Ishikawa (cell line): Measurements from ENCODE around the gene CFAP77.

ENCODE experiments used
- CEBPB ChIP-seq: IDR thresholded peaks from 2 replicates; pipeline ENCODE4 v1.6.1; 2012
- CREB1 ChIP-seq: IDR thresholded peaks from 2 replicates; pipeline ENCODE4 v1.6.1; 2012; ENCODE audit warnings: low read depth
- EGR1 ChIP-seq: IDR thresholded peaks from 2 replicates; pipeline ENCODE4 v1.6.1; 2012
- EP300 ChIP-seq: IDR thresholded peaks from 2 replicates; pipeline ENCODE4 v1.6.1; 2012; ENCODE audit warnings: borderline replicate concordance
- FOXM1 ChIP-seq: IDR thresholded peaks from 2 replicates; pipeline ENCODE4 v1.6.1; 2012; ENCODE audit warnings: low read depth, borderline replicate concordance
- MAX ChIP-seq: IDR thresholded peaks from 2 replicates; pipeline ENCODE4 v1.6.1; 2012
- NFIC ChIP-seq: IDR thresholded peaks from 2 replicates; pipeline ENCODE4 v1.6.1; 2012
- RAD21 ChIP-seq: IDR thresholded peaks from 2 replicates; pipeline ENCODE4 v1.6.1; 2012; ENCODE audit warnings: low read depth
- REST ChIP-seq: IDR thresholded peaks from 2 replicates; pipeline ENCODE4 v1.6.1; 2012; ENCODE audit warnings: low read depth, mild to moderate bottlenecking
- TAF1 ChIP-seq: IDR thresholded peaks from 2 replicates; pipeline ENCODE4 v1.6.1; 2012; ENCODE audit warnings: low read depth, mild to moderate bottlenecking
- TCF12 ChIP-seq: IDR thresholded peaks from 2 replicates; pipeline ENCODE4 v1.6.1; 2012; ENCODE audit warnings: low read depth
- TEAD4 ChIP-seq: IDR thresholded peaks from 2 replicates; pipeline ENCODE4 v1.6.1; 2012
- YY1 ChIP-seq: IDR thresholded peaks from 2 replicates; pipeline ENCODE4 v1.6.1; 2012; ENCODE audit warnings: low read depth
- ZBTB7A ChIP-seq: IDR thresholded peaks from 2 replicates; pipeline ENCODE4 v1.6.1; 2012; ENCODE audit warnings: low read depth
- TF ChIP-seq, protein P1 (sequence below): IDR thresholded peaks from 2 replicates; pipeline ENCODE4 v1.6.1; 2012

The CFAP77 gene

GRCh38 chr9:132577119-132577518 is 167.1 kb downstream of the CFAP77 start:
- TF ChIP-seq YY1: no peak
- TF ChIP-seq, protein P1, sequence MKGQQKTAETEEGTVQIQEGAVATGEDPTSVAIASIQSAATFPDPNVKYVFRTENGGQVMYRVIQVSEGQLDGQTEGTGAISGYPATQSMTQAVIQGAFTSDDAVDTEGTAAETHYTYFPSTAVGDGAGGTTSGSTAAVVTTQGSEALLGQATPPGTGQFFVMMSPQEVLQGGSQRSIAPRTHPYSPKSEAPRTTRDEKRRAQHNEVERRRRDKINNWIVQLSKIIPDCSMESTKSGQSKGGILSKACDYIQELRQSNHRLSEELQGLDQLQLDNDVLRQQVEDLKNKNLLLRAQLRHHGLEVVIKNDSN: no peak

GRCh38 chr9:132578367-132578932 is 168.4 kb downstream of the CFAP77 start:
- TF ChIP-seq EP300: no peak
- no peak for TF ChIP-seq CEBPB
- no peak for TF ChIP-seq MAX
- no peak for TF ChIP-seq RAD21
- TF ChIP-seq REST: no peak
- TF ChIP-seq YY1: no peak
- TF ChIP-seq TCF12: no peak
- TF ChIP-seq, protein P1: no peak
- TF ChIP-seq TAF1: no peak
- TF ChIP-seq EGR1: no peak
- TF ChIP-seq ZBTB7A: no peak
- no peak for TF ChIP-seq TEAD4
- TF ChIP-seq FOXM1: no peak
- TF ChIP-seq NFIC: no peak
- no peak for TF ChIP-seq CREB1

- no peak for TF ChIP-seq EGR1
Observed at GRCh38 chr9:132579427-132579798, 169.4 kb downstream of the CFAP77 start.

DNA sequence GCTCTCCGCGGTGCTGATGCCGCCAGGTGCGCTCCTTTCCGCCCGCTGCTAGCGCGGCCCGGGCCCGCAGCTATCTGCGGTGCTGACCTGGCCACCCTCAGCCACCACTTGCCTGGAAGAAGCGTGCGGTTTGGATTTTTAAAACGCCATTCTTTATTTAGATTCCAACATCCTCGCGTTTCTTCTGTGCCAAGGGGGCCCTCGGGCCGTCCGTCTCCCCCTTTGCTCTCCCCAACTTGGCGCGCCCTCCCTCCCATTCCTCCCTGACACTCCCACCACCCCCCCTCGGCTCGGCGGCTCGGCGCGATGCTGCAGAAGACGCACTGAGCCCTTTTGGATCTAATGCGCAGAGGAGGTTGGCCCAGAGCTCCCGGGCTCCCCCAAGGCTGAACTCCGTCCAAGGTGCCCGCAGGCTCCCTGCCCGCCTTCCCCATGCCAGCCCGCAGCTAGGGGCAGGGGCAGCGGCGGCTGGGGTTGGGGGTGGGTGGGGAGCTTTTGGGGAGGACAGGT is 172.3 kb downstream of the CFAP77 start, which contains the start of gene BARHL1:
Gene BARHL1, plus strand, starts transcription at position 331 of the 510 bp plus-strand sequence. CDS start 192 bp downstream, outside the sequence.
- no peak for TF ChIP-seq REST
- TF ChIP-seq EGR1: no peak
- TF ChIP-seq EP300: no peak
- no peak for TF ChIP-seq TCF12
- TF ChIP-seq, protein P1: no peak
- no peak for TF ChIP-seq FOXM1
- TF ChIP-seq RAD21: no peak
- no peak for TF ChIP-seq MAX
- TF ChIP-seq TEAD4: no peak
- no peak for TF ChIP-seq CEBPB
- TF ChIP-seq YY1: no peak
- no peak for TF ChIP-seq TAF1
- TF ChIP-seq CREB1: no peak
- no peak for TF ChIP-seq NFIC

GRCh38 chr9:132582786-132583583 is 173.0 kb downstream of the CFAP77 start:
- TF ChIP-seq NFIC (no peak), MAX (no peak)
